Calu3 (cell line): ENCODE data around the gene DRICH1. TPM values are rescaled to one million over a fixed set of nuclear protein-coding genes. Genes with fewer than 3 reads are reported as not detected.
"Not testable (repeated sequence)": the region's sequence is repeated elsewhere in the genome, so short reads cannot be mapped to it uniquely, and the experiment has no call there.

Source experiments
- BruUV-seq: library from RNA; stranded (reverse); fragments of 400-500 nt; replicated peaks from 2 replicates; lab custom pipeline; 2021; lab: Mats Ljungman, UMichigan
- CTCF ChIA-PET: fragments of 300-600 bp; sonication (Branson Sonifier 250); formaldehyde crosslinking; loops from one replicate; lab custom pipeline; 2022; ENCODE audit warnings: antibody characterized with exemption; lab: Charles Lee
- DNase-seq: peaks from one replicate; pipeline ENCODE4 v3.0.0; 2022
- H3K27ac Mint-ChIP-seq: one replicate; pipeline ENCODE4 v1.8.0; 2022; ENCODE audit warnings: mixed read lengths; ENCODE audit not compliant: unreplicated experiment
- H3K27me3 Mint-ChIP-seq: one replicate; pipeline ENCODE4 v1.8.0; 2022; ENCODE audit warnings: mixed read lengths; ENCODE audit not compliant: unreplicated experiment
- H3K36me3 Mint-ChIP-seq: one replicate; pipeline ENCODE4 v1.8.0; 2022; ENCODE audit warnings: mild to moderate bottlenecking, moderate library complexity, mixed read lengths; ENCODE audit not compliant: insufficient read depth, unreplicated experiment
- H3K4me1 Mint-ChIP-seq: one replicate; pipeline ENCODE4 v1.8.0; 2022; ENCODE audit warnings: mild to moderate bottlenecking, low read depth, mixed read lengths; ENCODE audit not compliant: unreplicated experiment
- H3K4me3 Mint-ChIP-seq: one replicate; pipeline ENCODE4 v1.8.0; 2022; ENCODE audit warnings: mild to moderate bottlenecking, low read depth, moderate library complexity, mixed read lengths; ENCODE audit not compliant: unreplicated experiment
- H3K9me3 Mint-ChIP-seq: one replicate; pipeline ENCODE4 v1.8.0; 2022; ENCODE audit warnings: low read depth, mixed read lengths; ENCODE audit not compliant: unreplicated experiment
- intact Hi-C: fragments of 100-400 bp; cut with micrococcal nuclease; formaldehyde crosslinking; loops from one replicate; pipeline ENCODE4 v1.10.0; 2022; ENCODE audit not compliant: unreplicated experiment
- total RNA-seq: library from RNA; stranded (reverse); gene quantifications from 2 replicates; pipeline ENCODE4 v1.2.3, GENCODE V29; 2022
- TF ChIP-seq, protein P1 (sequence below): fragments of 200-600 bp; IDR thresholded peaks from one replicate; pipeline ENCODE4 v1.8.0; 2022; ENCODE audit warnings: antibody characterized with exemption; ENCODE audit not compliant: unreplicated experiment

DRICH1 gene
- total RNA-seq, 1 experiment from 2014 or later, result 1.1 TPM

DNA sequence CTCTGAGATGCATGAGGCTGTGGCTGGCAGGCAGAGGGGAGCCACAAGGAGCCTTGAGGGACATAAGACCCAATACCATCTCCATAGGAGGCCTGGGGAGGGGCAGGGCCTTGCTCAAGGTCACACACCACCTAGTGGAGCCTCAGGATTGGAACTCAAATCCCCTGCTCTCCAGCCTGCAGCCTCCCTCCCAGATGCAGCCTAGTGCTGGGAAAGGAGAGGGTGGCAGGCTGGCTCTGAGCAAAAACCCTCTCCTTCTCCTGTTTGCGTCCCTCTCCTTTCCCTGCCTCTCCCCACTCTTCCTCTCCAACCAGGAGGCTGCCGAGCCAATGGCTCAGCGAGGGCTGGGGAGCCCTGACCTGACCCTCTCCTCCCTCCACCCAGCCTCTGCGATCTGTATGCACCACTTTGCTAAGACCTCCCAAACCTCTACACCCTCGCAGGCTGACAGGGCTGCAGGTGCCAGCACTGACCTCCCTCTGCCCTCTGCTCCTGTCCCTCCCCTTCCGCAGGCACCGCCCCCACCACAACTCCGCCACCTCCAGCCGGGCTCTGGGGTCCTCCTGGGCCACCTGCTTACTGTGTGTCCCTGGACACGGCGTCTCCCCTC is 66.7 kb downstream of the DRICH1 start:
- intact Hi-C loops, result no loop called here
- no peaks in the 10 kb centered on the region for H3K4me1 Mint-ChIP-seq
- TF ChIP-seq, protein P1, sequence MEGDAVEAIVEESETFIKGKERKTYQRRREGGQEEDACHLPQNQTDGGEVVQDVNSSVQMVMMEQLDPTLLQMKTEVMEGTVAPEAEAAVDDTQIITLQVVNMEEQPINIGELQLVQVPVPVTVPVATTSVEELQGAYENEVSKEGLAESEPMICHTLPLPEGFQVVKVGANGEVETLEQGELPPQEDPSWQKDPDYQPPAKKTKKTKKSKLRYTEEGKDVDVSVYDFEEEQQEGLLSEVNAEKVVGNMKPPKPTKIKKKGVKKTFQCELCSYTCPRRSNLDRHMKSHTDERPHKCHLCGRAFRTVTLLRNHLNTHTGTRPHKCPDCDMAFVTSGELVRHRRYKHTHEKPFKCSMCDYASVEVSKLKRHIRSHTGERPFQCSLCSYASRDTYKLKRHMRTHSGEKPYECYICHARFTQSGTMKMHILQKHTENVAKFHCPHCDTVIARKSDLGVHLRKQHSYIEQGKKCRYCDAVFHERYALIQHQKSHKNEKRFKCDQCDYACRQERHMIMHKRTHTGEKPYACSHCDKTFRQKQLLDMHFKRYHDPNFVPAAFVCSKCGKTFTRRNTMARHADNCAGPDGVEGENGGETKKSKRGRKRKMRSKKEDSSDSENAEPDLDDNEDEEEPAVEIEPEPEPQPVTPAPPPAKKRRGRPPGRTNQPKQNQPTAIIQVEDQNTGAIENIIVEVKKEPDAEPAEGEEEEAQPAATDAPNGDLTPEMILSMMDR, result no peak
- H3K36me3 Mint-ChIP-seq, result peaks cover 6% of the 10 kb centered on the region
- peak; percentile 28 for DNase-seq
- H3K27ac Mint-ChIP-seq, result no peak overlapping the region
- H3K4me3 Mint-ChIP-seq, result peak overlapping the region; percentile 67
- no TSS peak for BruUV-seq
- CTCF ChIA-PET, result interaction anchor here (0.6 kb wide), 2 partner anchors 11 to 37 kb away, joined by 5 read pairs; no protein-coding TSS in a partner anchor
- H3K9me3 Mint-ChIP-seq, result no peaks in the 10 kb centered on the region
- peaks cover 68% of the 10 kb centered on the region for H3K27me3 Mint-ChIP-seq

DNA sequence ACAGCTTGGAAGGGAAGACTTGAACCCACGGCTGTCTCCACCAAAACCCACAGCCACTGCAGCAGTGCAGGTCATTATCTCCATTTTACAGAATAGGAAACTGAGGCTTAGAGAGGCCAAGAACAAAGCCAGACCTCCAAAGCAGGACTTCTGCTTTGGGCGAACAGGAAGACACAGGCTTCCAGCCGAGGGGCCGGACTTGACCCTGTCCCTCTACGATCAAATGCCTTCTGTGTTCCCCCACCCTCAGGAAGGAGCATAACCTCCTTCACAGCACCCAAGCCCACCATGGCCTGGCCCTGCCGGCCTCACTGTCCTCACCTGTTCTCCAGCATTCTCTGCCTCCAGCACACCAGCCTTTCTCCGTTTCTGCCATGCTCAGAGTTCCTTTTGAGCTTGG is 67.8 kb downstream of the DRICH1 start:
- no TSS peak for BruUV-seq
- peaks cover 6% of the 10 kb centered on the region for H3K36me3 Mint-ChIP-seq
- no peak for DNase-seq
- CTCF ChIA-PET, result no interaction called here
- H3K4me1 Mint-ChIP-seq, result no peaks in the 10 kb centered on the region
- no peaks in the 10 kb centered on the region for H3K9me3 Mint-ChIP-seq
- H3K27ac Mint-ChIP-seq, result no peak overlapping the region
- H3K27me3 Mint-ChIP-seq, result peaks cover 67% of the 10 kb centered on the region
- no peak overlapping the region for H3K4me3 Mint-ChIP-seq
- TF ChIP-seq, protein P1, result no peak
- intact Hi-C loops, result no loop called here

DNA sequence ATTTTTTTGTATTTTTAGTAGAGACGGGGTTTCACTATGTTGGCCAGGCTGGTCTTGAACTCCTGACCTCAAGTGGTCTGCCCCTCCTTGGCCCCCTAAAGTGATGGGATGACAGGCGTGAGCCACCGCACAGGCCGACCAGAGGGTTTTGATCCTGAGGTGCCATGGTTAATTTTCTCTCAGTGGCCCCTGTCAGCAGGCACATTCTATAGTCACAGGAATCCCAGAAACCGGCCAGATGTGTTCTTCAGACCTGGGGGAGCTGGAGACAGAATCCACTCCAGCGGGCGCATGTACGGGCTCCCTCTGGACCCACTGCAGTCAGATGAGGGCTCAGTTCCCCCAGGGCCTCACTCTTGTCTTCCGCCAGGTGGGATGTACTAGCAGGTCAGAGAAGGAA is 69.0 kb downstream of the DRICH1 start:
- Mint-ChIP-seq H3K36me3 (peaks cover 6% of the 10 kb centered on the region), H3K27me3 (peaks cover 65% of the 10 kb centered on the region)
- TF ChIP-seq, protein P1, result no peak

DNA sequence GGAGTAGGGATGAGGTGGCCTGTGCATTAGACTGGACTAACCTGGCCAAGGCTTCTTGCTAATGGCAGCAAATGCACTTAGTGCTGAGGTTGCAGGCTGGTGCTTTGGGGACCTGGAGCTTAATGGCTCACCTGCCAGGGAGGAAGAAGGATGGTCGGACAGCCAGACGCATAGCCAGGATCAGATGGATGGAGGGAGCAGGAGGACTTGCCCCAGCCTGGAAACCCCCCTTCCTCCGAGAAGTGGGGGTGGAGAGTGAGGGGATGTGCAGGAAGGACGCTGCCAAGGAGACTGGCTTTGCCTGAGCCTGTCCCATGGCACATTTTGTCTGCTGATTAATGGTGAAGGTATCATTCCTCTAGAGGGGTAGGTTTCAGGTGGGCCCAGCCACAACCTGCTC is 69.9 kb downstream of the DRICH1 start:
- Mint-ChIP-seq H3K4me1 (no peaks in the 10 kb centered on the region), H3K9me3 (no peaks in the 10 kb centered on the region), H3K27ac (no peak overlapping the region), H3K36me3 (peaks cover 6% of the 10 kb centered on the region), H3K4me3 (no peak overlapping the region), H3K27me3 (peaks cover 65% of the 10 kb centered on the region)
- DNase-seq, result no peak
- CTCF ChIA-PET, result interaction anchor here (0.6 kb wide), 1 partner anchor 283 kb away, joined by 3 read pairs; no protein-coding TSS in a partner anchor
- intact Hi-C loops, result no loop called here
- TF ChIP-seq, protein P1, result no peak
- BruUV-seq, result no TSS peak

More for the DNA sequence above, 69.0 kb downstream of the DRICH1 start:
- no TSS peak for BruUV-seq
- Mint-ChIP-seq H3K4me1 (no peaks in the 10 kb centered on the region), H3K9me3 (no peaks in the 10 kb centered on the region), H3K4me3 (no peak overlapping the region), H3K27ac (no peak overlapping the region)
- CTCF ChIA-PET, result no interaction called here
- intact Hi-C loops, result no loop called here
- DNase-seq, result no peak

DNA sequence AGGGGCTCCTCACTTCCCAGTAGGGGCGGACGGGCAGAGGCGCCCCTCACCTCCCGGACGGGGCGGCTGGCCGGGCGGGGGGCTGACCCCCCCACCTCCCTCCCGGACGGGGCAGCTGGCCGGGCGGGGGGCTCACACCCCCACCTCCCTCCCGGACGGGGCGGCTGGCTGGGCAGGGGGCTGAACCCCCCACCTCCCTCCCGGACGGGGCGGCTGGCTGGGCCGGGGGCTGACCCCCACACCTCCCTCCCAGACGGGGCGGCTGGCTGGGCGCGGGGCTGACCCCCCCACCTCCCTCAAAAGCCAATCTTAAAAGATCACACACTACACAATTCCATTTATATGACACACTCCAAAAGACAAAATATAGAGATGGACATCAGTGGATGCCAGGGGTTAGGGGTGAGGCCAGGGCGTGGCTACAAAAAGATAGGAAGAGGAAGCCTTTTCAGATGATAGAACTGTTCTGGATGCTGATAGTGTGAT is 71.1 kb downstream of the DRICH1 start:
- H3K9me3 Mint-ChIP-seq, H3K4me1 Mint-ChIP-seq: not testable (repeated sequence)

DNA sequence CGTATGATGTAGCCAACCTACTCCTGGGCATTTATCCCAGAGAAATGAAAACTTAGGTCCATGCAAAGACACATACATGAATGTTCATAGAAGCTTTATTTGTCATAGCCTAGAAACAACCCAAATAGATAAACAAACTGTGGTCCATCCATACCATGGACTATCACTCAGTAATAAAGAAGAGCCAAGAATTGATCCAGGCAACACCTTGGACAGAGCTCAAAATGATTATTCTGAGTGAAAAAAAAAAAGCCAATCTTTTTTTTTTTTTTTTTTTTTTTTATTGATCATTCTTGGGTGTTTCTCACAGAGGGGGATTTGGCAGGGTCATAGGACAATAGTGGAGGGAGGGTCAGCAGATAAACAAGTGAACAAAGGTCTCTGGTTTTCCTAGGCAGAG is 71.9 kb downstream of the DRICH1 start:
- H3K4me3 Mint-ChIP-seq, intact Hi-C loops, H3K4me1 Mint-ChIP-seq: not testable (repeated sequence)

More for the DNA sequence above, 71.1 kb downstream of the DRICH1 start:
- H3K27ac Mint-ChIP-seq, H3K4me3 Mint-ChIP-seq, H3K36me3 Mint-ChIP-seq, BruUV-seq, CTCF ChIA-PET, DNase-seq, intact Hi-C loops: not testable (repeated sequence)
- peaks cover 64% of the 10 kb centered on the region for H3K27me3 Mint-ChIP-seq

More for the DNA sequence above, 71.9 kb downstream of the DRICH1 start:
- peaks cover 60% of the 10 kb centered on the region for H3K27me3 Mint-ChIP-seq
- DNase-seq, CTCF ChIA-PET, BruUV-seq, H3K27ac Mint-ChIP-seq, H3K9me3 Mint-ChIP-seq, H3K36me3 Mint-ChIP-seq: not testable (repeated sequence)
